Testis (tissue), 3 donors: Measurements from ENCODE around the gene LRRC47. TPM values are rescaled to one million over a fixed set of nuclear protein-coding genes. Genes with fewer than 3 reads are reported as not detected.
A peak's percentile ranks its signal among the peaks of the same experiment; 100 is the strongest.

ENCODE experiments used
- DNase-seq: peaks from one replicate; pipeline ENCODE4 v3.0.0-alpha.2; 2019
- H3K27ac ChIP-seq, 2 donors: fragments of 200-600 bp; sonication (generic); one replicate each; pipeline ENCODE4 v1.5.1; 2019
- H3K27me3 ChIP-seq: fragments of 200-600 bp; sonication (generic); one replicate; pipeline ENCODE4 v1.5.1; 2019
- H3K36me3 ChIP-seq: fragments of 200-600 bp; sonication (generic); one replicate; pipeline ENCODE4 v1.5.1; 2017; ENCODE audit warnings: low read depth; ENCODE audit errors: missing control alignments
- H3K4me1 ChIP-seq: fragments of 200-600 bp; sonication (generic); one replicate; pipeline ENCODE4 v1.5.1; 2019
- H3K4me3 ChIP-seq, 2 donors: fragments of 200-600 bp; sonication (generic); one replicate each; pipeline ENCODE4 v1.5.1; 2017 to 2019
- H3K9me3 ChIP-seq: fragments of 200-600 bp; sonication (generic); one replicate; pipeline ENCODE4 v1.5.1; 2017
- CTCF ChIP-seq, 3 experiments: fragments of 450-650 bp in 2 of 3; fragments of 200-600 bp in 1 of 3; sonication (generic) in 1 of 3; IDR thresholded peaks; one replicate each; pipeline ENCODE4 v1.5.1; 2016 to 2019; ENCODE audit warnings: antibody characterized with exemption in 3 of 3, mild to moderate bottlenecking in 2 of 3, moderate library complexity in 1 of 3
- POLR2A ChIP-seq: fragments of 450-650 bp; IDR thresholded peaks from one replicate; pipeline ENCODE4 v1.6.1; 2017; ENCODE audit warnings: antibody characterized with exemption, mild to moderate bottlenecking, moderate library complexity
- WGBS, 2 donors: methylation state at CpG; one replicate each; pipeline ENCODE4 v1.1.5; 2018; 5-methylcytosine and 5-hydroxymethylcytosine counted together
- intact Hi-C: fragments of 100-400 bp; cut with DNase I; formaldehyde crosslinking; loops from one replicate; pipeline ENCODE4 v1.15.1; 2023; ENCODE audit warnings: low total_unique reads
- polyA plus RNA-seq: library from polyadenylated mRNA; stranded (reverse); fragments of 350-450 nt; fragmentation: Illumina TruSeq; extraction: RNeasy Lipid Tissue Mini Kit (QIAGEN cat#74804); gene quantifications from one replicate; pipeline ENCODE4 v1.2.3, GENCODE V29; 2014; ENCODE audit warnings: low read depth, low replicate concordance; ENCODE audit not compliant: insufficient read depth
- total RNA-seq, 2 donors: library from RNA; depleted of rRNA; stranded (reverse); fragments of >200 nt; gene quantifications; one replicate each; pipeline ENCODE4 v1.2.3, GENCODE V29; 2016

LRRC47 gene
- total and polyA plus RNA-seq, 3 donors from 2014 or later, result 27.6 to 46.6 (median 45.9) TPM

DNA sequence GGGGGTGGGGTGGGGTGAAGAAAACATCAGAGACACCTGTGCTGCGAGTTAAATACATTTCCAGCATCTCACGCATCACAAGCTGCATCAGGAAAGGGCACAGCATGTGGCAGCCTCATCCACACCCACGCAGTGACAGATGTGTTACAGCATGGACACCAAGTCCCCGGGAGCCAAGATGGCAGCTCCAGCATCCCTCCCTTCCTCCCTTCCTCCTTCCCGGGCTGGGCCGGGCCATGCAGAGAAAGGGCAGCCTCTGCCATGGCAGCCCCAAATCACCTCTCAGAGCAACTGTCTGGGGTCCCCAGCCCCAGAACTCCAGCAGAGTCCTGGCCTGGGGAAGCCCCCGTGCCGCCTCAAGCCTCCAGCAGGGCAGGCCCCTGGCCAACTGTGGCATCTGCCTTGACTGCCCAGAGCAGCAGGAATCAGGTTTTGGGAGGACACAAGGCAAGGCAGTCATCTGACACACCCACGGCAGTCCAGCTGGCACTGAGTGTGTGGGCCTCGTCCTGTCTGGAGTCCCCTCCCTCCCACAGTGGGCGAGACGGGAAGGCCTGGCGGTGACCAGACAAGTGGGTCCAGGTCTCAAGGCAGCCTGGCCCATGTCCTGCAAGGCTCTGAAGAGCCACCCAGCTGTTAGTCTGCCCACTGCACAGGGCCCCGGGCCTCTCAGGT lies 17.6 kb downstream of the LRRC47 start:
- Histone ChIP-seq H3K9me3 (no peaks in the 10 kb centered on the region), H3K4me3 (no peak overlapping the region), H3K27me3 (no peaks in the 10 kb centered on the region), H3K36me3 (no peaks in the 10 kb centered on the region), H3K4me1 (peaks cover 25% of the 10 kb centered on the region), H3K27ac (no peak overlapping the region)
- 78 to 79% methylated on average over 10 to 14 of the region's 14 CpGs for WGBS, 2 donors
- TF ChIP-seq POLR2A (no peak), CTCF (IDR thresholded peaks at IDR 0.05) (no peak)
- intact Hi-C loops, result no loop called here
- no peak for DNase-seq

GRCh38 chr1:3777647-3778589 lies 18.4 kb downstream of the LRRC47 start:
- 87 to 89% methylated on average over 10 to 18 of the region's 20 CpGs for WGBS, 2 donors
- no peaks in the 10 kb centered on the region for H3K9me3 ChIP-seq
- H3K27ac ChIP-seq, result no peak overlapping the region
- H3K4me3 ChIP-seq, result no peak overlapping the region
- intact Hi-C loops, result no loop called here
- no peaks in the 10 kb centered on the region for H3K27me3 ChIP-seq
- TF ChIP-seq CTCF (IDR thresholded peaks at IDR 0.05) (no peak), POLR2A (no peak)
- H3K36me3 ChIP-seq, result no peaks in the 10 kb centered on the region
- DNase-seq, result no peak
- H3K4me1 ChIP-seq, result peaks cover 25% of the 10 kb centered on the region

DNA sequence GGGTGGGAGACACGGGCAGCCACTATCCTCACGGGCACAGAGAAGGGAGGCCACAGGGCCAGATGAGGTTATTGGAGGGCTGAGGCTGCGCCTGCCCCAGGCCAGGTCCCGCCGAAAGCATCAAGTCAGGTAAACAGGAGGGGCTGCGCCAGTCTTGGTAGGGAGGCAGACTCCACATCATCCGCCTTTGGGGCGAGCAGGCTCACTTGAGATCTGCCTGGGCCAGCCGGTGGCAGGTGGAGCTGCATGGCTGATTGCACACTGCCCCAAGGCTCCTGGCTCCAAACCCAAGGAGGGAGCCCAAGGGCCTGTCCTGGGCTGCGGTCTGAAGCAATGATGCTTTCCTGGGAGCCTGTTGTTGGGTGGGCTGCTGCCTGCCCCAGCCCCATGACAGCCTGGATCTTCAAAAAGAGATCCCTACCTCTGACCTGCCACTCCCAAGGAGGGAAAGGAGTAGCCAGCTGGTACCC lies 19.2 kb downstream of the LRRC47 start:
- H3K27ac ChIP-seq, result no peak overlapping the region
- H3K4me3 ChIP-seq, result no peak overlapping the region
- no peaks in the 10 kb centered on the region for H3K36me3 ChIP-seq
- TF ChIP-seq POLR2A, result no peak
- DNase-seq, result no peak
- no peaks in the 10 kb centered on the region for H3K27me3 ChIP-seq
- WGBS, 2 donors, result 82 to 90% methylated on average over 2 to 10 of the region's 10 CpGs
- no peaks in the 10 kb centered on the region for H3K9me3 ChIP-seq
- peaks cover 25% of the 10 kb centered on the region for H3K4me1 ChIP-seq
- intact Hi-C loops, result no loop called here

DNA sequence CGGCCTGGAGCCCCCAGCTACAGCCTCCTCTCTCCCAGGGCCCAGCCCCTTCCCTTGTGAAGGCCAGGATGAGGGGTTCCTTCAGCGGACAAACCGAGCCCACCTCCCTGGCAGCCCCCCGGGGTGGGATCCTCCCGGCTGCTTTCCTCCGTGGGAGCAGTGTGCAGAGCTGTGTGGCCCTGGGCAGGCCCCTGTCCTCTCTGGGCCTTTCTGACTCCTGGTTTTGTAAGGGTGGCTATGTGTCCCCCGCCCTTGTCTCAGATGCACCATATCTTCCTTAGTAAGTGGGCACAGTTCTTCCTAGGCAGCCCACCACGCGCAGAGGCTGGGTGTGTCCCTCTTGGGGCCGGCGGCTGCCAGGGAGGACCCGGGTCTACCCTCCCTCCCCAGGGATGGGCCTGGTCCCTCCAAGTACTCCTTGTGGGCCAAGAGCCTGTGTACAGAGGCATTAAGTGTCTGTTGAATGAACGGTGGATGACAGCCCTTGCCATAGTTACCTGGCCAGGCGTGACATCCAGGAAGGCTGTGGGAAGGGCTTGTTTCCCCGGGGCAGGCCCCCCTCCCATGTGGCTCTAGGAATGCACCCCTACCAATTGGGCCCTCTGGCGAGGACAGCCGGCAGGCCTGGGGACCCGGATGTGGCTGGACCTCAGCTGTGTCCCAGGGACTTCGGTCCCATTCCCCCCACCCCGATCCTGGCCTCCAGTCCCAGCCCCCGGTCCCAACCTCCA lies 19.9 kb downstream of the LRRC47 start:
- Histone ChIP-seq H3K9me3 (no peaks in the 10 kb centered on the region), H3K27ac (peak overlapping the region in 1 of 2 donors; percentile 15), H3K36me3 (no peaks in the 10 kb centered on the region), H3K4me3 (no peak overlapping the region), H3K4me1 (peaks cover 32% of the 10 kb centered on the region), H3K27me3 (no peaks in the 10 kb centered on the region)
- WGBS, 2 donors, result 80 to 89% methylated on average over 9 to 21 of the region's 21 CpGs
- intact Hi-C loops, result no loop called here
- DNase-seq, result no peak
- TF ChIP-seq POLR2A, result no peak

- intact Hi-C loops, result no loop called here
- Histone ChIP-seq H3K9me3 (no peaks in the 10 kb centered on the region), H3K4me1 (peaks cover 39% of the 10 kb centered on the region), H3K4me3 (no peak overlapping the region), H3K27ac (peak overlapping the region; percentile 76), H3K36me3 (no peaks in the 10 kb centered on the region), H3K27me3 (no peaks in the 10 kb centered on the region)
- TF ChIP-seq POLR2A (no peak), CTCF (IDR thresholded peaks at IDR 0.05) (no peak)
- DNase-seq, result peak; percentile 80
- WGBS, 2 donors, result 50% methylated on average over 27 of the region's 27 CpGs; no CpG with 5 or more reads in 1 of the 2 donors
These were observed 20.6 kb downstream of the LRRC47 start for GRCh38 chr1:3775490-3776230.
